GOT3 (cell line): ENCODE data around the gene ITIH5.
"Not testable (repeated sequence)": the region's sequence is repeated elsewhere in the genome, so short reads cannot be mapped to it uniquely, and the experiment has no call there.

Source experiments
- DNase-seq: peaks from one replicate; lab custom pipeline; 2025; ENCODE audit warnings: mixed read lengths; lab: John Stamatoyannopoulos, UW

The ITIH5 gene

DNA sequence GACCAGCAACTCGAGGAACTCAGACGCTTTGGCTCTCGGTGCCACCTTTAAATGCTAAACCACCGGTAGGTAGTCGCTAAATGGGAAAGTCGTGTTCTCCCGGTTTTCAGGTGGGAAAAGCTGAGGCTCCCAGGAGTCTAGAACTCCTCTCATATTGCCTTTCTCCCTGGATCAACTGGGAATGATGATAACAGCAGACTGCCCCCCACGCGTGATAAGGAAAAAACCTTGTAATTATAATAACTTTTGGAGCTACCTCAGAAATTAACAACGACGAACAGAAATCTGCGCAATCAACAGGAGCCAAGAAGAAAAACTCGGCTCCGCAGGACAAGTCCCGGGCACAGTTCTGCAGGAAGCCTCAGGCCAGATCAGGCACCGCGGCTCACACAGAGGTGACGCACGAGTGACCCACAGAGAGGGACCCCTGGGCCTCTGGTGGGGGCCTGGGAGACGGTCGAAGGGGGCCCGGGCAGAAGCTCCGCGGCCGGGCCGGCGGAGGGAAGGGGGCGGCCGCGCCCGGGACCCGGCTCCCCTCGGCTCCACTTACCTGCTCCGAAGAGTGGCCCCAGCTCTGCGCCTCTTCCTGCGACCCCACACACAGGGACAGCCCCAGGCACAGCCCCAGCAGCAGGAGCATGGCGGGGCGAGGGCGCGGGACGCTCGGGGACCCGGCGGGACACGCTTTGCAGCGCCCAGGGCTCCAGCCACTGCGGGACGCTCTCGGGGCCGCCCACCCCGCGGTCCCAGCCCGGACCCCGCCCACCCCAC is at the start of gene ITIH5:
ITIH5 (minus strand) TSS at position 714 of the 771 bp plus-strand sequence; CDS start at position 640, 74 bp downstream.
- DNase-seq, result no peak

DNA sequence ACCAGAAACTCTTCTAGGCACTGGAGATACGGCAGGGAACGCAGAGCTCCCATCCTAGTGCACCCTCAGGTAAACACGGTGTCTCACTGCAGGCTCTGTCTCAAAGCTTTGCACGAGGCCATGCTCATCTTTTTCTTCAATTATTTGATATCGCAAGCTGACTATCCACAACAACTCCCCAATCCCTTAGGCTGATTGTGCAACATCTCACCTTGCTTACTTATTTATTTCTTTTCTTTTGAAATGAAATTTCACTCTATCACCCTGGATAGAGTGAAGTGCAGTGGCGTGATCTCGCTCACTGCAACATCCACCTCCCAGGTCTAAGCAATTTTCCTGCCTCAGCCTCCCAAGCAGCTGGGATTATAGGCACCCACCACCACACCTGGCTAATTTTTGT is 48.7 kb upstream of the ITIH5 start:
- DNase-seq, result no peak

DNA sequence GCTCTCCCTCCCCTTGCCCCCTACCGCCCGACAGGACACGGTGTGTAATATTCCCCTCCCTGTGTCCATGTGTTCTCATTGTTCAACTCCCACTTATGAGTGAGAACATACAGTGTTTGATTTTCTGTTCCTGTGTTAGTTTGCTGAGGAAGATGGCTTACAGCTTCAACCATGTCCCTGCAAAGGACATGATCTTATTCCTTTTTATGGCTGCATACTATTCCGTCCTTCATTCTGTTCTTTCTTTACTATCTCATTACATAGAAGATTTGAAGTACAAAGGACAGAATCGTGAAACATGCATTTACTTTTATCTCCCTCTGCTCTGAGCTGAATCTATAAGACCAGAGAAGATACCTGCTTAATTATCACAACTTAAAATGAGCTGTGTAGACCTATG is 44.3 kb upstream of the ITIH5 start:
- DNase-seq, result not testable (repeated sequence)

DNA sequence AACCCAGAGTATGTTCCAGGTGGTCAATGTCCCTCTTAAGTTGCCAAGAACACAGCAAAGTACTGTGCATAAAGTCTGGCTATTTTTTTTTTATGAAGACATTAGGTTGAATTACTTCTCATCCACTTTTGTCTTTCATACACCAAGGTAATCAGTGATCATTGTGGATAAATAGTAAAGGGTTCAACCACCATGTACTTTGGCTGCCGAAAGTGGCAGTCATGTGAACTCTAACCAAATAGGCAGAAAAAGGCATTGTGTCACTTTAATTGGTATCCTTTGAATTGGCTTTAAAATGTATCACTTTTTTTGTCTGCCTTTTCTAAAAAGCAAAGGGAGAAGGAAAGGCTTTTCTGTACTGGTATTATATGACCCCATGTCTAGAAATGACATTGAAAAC is 43.7 kb upstream of the ITIH5 start:
- DNase-seq, result no peak

DNA sequence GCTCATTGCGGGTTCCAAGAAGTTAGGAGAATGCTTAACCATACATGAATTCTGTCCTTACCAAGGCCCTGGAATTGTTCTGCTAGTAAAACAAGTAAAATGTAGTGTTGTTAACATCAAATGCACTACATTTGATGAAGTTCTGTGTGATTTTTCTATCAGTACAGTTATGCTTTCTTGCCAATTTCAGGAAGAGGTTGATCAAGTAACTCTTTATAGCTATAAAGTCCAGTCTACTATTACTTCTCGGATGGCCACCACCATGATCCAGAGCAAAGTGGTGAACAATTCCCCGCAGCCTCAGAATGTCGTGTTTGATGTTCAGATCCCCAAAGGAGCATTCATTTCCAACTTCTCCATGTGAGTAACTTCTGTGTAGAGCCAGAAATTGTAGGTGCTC is 42.1 kb upstream of the ITIH5 start:
- no peak for DNase-seq

DNA sequence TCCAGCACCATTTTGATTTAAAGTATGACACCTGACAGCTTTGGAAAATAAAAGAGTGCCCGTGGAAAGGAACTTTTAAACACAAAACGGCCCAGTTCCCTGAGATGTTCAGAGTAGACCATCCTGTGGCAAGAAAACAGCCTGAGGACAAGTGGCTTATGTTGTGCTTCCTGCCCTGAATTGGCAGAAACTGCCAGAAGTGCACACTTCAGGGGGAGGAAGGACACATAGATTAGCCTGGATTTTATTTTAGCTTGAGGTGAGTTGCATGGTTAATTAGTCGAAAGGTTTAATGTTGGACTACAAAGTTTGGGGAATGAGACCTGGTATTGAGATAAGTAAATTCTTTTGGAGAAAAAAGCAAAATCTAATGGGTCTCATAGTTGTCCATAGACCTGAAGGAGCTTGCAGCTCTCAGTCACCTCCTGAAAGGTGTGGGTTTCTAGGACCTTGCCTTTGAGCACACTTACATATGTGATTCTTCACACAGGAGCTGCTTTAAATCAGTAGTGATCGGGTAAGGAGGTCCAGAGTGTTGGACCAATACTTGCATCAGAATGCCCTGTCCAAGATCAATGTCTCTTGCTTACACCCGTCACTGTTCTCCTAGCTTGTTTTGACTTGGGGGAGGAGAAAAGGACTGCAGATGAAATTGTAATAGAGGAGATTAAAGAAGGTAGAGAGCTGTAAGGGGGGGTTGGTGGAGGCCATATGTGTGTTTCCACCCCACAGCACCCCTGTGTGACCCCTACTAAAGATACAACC is 41.3 kb upstream of the ITIH5 start:
- DNase-seq, result no peak

DNA sequence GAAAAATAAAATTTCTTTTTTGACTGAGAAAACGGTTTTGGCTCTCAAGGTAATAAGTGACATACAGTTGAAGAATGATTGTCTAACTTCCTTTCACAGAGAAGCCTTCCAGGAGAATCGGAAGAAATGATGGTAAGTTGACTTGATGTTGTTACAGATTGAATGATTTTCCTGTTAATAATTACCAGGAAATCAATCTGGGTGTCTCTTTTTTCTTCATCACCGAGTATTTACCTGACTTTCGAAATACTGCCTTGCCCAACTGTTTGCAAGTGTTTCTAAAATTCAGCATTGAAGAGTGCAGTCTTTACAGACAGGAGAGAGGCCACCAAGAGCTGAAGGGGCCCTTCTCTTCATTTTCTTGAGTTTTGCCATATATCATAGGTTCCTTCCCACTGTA is 40.3 kb upstream of the ITIH5 start:
- no peak for DNase-seq

DNA sequence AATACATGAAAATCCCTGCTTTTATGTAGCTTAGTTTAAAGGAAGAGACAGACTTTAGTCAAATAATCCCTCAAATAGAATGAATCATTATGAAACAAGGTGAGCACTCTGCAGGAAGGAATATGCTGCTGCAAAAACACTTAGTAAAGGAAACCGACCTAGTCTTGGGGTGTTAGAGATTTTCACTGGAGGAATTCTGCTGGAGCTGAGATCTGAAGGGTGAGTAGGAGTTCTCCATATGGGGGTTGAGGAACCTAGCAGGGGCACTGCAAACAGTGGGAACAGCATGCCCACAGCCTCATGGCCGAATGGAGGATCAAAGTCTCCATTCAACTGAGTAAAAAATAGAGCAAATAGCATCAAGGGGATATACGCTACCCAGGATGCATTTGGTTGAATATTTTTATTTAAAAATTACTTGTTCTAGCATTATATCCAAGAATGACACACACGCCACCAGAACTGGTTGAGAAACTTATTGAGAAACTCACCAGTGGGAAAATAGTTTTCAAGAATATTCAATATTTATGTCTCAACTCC is 39.8 kb upstream of the ITIH5 start:
- DNase-seq, result no peak

DNA sequence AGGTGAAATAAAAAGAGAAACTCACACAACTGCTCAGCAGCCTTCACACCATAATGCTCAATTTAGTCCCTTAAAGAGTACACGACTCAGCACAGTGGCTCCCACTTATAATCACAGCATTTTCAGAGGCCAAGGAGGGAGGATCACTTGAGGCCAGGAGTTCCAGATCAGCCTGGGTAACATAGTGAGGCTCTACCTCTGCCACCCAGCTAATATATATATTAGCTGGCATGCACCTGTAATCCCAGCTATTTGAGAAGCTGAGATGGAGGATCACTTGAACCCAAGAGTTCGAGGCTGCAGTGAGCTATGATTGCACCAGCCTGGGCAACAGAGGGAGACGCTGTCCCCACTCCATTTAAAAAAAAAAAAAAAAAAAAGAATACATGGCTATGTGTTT is 38.6 kb upstream of the ITIH5 start:
- DNase-seq, result no peak

DNA sequence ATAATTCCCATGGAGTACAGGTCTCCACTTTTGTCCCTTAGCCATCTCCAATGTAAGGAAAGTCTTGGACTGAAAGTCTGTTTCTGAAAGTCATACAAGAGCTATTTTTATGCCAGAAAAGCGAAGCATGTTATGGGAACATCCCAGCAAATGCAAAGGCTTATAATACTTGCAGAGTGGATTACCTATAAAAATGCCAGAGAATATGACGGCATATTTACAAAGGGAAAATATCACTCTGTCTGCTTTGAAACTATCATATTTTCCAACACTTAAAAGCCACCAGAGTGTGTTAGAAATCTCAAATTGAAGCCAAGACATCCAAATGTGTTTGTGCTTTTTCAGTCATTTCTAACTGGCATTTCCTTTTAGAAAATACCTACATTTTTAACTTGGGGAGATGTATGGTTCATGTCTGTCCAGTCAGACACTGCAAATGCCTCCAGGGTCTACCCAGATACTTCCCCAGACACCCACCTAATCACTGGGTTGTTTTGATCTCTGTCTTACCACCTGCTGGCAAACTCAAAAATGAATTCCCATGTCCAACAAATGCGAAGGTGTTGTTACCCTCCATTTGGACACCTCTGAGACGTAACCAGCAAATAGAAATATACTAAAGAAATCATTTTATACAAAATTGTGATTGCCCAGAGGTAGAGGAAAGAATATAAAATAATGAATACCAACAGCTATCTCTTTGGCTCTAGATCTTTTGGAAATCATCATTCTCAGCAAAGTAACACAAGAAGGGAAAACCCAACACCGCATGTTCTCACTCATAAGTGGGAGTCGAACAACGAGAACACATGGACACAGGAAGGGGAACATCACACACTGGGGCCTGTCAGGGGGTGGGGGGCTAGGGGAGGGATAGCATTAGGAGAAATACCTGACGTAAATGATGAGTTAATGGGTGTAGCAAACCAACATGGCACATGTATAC is 37.6 kb upstream of the ITIH5 start:
- DNase-seq, result no peak

DNA sequence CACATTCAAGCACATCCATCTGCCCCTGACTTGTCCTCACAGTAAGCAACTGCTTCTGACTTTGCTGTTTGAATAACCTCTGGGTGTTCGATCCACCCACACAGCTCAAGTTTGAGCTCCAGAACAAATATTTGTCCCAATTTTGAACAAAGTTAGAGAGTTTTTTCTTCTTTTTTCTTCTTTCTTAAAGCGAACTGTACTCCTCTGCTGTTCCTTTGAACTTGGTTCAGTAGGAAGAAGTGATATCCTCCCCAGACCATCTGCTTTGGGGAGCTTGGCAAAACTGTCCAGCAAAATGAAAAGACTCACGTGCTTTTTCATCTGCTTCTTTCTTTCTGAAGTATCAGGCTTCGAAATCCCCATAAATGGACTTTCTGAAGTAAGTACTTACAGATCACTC is 36.4 kb upstream of the ITIH5 start, which contains the start of gene ITIH2:
ITIH2 (plus strand) TSS at position 177 of the 400 bp plus-strand sequence; CDS start at position 296, 119 bp downstream.
- no peak for DNase-seq

DNA sequence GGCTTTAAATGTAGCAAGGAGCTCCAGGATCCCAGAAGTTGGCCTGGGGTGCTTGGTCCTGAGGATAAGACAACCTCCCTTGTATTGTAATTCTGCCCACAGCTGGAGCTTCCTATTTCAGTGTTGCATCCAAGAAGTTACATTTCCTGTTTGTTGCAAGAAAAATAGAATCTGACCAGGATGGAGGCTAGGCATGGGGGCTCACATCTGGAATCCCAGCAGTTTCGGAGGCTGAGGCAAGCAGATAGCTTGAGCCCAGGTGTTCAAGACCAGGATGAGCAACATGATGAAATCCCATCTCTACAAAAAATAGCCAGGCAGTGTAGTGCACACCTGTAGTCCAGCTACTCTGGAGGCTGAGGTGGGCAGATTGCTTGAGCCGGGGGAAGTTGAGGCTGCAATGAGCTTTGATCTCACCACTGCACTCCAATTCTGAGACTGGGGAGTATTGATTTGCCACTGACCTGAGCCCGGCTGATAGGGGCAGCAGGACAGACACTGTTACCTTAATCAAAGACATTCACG is 35.6 kb upstream of the ITIH5 start:
- DNase-seq, result no peak

DNA sequence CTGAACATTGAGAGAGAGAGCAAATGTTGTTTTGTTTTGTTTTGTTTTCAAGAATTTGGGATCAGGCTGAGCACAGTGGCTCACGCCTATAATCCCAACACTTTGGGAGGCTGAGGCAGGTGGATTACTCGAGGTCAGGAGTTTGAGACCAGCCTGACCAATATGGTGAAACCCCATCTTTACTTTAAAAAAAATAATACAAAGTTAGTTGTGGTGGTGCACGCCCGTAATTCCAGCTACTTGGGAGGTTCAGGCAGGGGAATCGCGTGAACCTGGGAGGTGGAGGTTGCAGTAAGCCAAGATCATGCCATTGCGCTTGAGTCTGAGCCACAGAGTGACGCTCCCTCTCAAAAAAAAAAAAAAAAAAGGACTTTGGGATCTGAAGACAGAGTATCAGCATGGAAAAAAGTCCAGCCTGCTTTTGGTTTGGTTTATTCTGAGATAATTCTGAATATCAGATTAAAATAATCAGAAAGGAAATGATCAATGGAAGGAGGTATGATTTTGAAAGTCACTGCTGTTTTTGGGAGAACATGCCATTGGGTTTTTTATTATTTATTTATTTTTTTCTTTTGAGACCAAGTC is 34.5 kb upstream of the ITIH5 start:
- DNase-seq, result no peak

DNA sequence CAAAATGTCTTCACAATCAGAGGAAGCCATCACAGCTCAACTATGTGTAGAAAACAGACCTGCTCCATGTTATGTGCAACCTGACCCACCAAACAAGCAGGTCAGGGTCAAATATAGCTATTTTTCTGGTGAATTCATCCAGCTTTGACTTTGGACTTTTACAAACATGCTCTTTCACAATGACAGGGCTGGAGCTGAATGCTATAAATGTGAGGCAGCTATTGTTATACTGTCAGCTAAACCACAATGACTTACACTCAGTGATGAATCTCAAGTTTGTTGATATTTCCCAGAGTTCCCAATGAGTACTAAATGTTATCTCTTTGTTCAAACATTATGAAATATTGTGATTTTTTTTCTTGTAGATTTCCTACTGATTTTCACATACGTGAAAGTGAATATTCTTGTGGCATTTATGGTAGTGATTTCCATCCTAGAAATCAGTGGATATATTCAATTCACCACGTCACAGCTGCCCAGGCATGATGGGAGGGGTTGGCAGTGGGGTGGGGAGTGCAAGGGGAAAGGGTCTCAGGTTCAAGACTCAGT is 33.9 kb upstream of the ITIH5 start:
- DNase-seq, result no peak

DNA sequence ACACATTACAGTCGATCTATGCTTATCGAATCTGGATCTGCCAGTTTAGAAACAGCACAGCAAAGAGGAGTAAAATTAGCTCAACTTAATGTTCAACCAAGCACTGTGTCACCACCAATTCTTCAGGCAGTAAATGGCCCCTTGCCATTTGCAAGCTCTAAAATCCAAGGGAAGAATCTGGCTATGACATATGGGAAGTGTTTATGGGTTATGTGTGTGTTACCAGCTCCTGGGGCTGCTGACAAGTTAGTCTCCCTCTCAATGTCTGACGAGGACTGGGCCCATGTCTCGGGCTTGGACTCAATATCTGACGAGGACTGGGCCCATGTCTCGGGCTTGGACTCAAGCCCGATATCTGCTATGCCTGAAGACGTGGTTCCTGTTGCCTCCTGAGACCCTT is 30.7 kb upstream of the ITIH5 start:
- no peak for DNase-seq

DNA sequence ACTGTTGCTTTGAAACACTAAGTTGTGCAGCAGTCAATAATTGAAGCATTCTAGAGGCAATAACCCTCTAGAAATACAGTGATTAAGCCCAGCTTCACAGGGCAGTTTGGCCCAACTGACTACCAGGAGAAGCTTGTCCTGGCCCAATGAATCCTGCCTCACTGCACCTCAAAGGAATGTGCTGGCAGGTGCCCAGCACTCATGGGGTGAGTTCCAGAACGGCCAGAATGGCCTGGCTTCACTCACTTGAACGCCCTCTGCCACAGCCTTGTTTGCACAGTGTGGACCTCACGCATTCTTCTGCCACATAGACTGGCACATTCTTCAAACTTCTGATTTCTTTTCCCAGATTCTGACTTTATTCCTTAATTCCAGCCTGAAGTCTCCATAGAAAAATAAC is 29.8 kb upstream of the ITIH5 start:
- no peak for DNase-seq

DNA sequence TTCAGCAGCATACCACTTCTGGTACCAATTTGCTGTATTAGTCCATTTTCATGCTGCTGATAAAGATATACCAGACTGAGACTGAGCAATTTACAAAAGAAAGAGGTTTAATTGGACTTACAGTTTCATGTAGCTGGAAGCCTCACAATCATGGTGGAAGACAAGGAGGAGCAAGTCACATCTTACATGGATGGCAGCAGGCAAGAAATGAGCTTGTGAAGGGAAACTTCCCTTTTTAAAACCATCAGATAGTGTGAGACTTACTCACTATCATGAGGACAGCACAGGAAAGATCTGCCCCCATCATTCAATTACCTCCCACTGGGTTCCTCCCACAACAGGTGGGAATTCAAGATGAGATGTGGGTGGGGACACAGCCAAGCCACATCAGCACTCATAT is 26.4 kb upstream of the ITIH5 start:
- DNase-seq, result not testable (repeated sequence)

DNA sequence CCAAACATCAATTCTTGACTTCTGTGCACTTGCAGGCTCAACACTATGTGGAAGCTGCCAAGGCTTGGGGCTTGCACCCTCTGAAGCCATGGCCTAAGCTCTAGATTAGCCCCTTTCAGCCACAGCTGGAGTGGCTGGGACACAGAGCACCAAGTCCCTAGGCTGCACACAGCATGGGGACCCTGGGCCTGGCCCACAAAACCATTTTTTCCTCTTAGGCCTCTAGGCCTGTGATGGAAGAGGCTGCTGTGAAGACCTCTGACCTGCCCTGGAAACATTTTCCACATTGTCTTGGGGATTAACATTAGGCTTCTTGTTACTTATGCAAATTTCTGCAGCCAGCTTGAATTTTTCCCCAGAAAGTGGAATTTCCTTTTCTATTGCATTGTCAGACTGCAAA is 25.6 kb upstream of the ITIH5 start:
- not testable (repeated sequence) for DNase-seq

DNA sequence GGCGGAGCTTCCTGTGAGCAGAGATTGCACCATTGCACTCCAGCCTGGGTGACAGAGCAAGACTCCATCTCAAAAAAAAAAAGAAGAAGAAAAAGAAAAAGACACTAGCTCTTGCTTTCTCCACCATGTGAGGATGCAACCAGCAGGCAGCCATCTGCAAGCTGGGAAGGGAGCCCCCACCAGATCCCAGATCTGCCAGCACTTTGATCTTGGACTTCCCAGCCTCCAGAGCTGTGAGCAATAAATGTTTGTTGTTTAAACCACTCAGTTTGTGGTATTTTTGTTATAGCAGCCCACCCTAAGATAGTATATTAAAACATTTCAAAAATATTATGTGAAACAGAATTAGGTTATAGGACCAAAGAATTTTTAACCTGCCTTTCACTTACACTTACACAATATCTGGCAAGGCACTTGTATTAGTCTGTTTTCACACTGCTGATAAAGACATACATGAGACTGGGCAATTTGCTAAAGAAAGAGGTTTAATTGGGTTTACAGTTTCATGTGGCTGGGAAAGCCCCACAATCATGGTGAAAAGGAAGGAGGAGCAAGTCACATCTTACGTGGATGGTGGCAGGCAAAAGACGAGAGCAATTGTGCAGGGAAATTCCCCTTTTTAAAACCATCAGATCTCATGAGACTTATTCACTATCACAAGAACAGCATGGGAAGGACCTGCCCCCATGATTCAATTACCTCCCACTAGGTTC is 24.3 kb upstream of the ITIH5 start:
- not testable (repeated sequence) for DNase-seq

DNA sequence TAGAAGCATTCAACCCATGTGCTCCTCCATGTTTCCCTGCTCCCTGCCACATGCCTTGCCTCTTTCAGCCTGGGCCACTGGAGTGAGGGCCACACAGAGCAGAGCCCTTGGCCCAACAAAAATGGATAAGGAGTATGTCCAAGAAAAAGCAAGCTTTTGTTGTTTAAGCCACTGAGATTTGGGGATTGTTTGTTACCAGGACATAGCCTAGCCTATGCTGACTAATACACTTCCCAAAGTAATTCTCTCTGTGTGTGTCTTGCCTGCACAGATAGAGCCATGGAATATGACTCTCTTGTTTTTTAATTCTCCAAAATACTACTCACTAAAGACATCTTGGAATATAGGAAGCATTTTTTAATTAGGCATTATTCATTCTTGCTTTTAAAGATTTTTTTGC is 22.8 kb upstream of the ITIH5 start:
- no peak for DNase-seq
